Breast epithelium (tissue), 4 donors: Measurements from ENCODE around the gene RASAL1. TPM values are rescaled to one million over a fixed set of nuclear protein-coding genes. Genes with fewer than 3 reads are reported as not detected.
A peak's percentile ranks its signal among the peaks of the same experiment; 100 is the strongest.

Experiments
- DNase-seq, 2 donors: peaks; one replicate each; pipeline ENCODE4 v3.0.0-alpha.2; 2019; ENCODE audit warnings: low spot score in 2 of 2
- H3K27ac ChIP-seq, 2 donors: fragments of 200-600 bp; sonication (generic) in 1 of 2; one replicate each; pipeline ENCODE4 v1.5.1; 2016 to 2019; ENCODE audit warnings: mild to moderate bottlenecking in 1 of 2
- H3K27me3 ChIP-seq, 2 donors: fragments of 200-600 bp; sonication (generic) in 1 of 2; one replicate each; pipeline versions ENCODE4 v1.5.1 to v1.6.0; 2017 to 2019; ENCODE audit warnings: control low read depth in 1 of 2, mild to moderate bottlenecking in 1 of 2
- H3K36me3 ChIP-seq: fragments of 200-600 bp; one replicate; pipeline ENCODE4 v1.5.1; 2019
- H3K4me1 ChIP-seq, 2 donors: fragments of 200-600 bp; sonication (generic); one replicate each; pipeline ENCODE4 v1.5.1; 2016 to 2019; ENCODE audit warnings: control low read depth in 1 of 2
- H3K4me3 ChIP-seq, 3 donors: fragments of 200-600 bp; sonication (generic); 1 replicate in 2 of 3; 2 replicates in 1 of 3; pipeline ENCODE4 v1.5.1; 2016 to 2019; ENCODE audit warnings: mild to moderate bottlenecking in 3 of 3, moderate library complexity in 2 of 3
- H3K9me3 ChIP-seq, 2 donors: fragments of 200-600 bp; sonication (generic) in 1 of 2; one replicate each; pipeline ENCODE4 v1.5.1; 2016 to 2019; ENCODE audit warnings: control low read depth in 1 of 2
- CTCF ChIP-seq, 3 donors: fragments of 450-650 bp; IDR thresholded peaks; one replicate each; pipeline ENCODE4 v1.5.1; 2016 to 2017; ENCODE audit warnings: antibody characterized with exemption in 3 of 3, mild to moderate bottlenecking in 3 of 3, moderate library complexity in 3 of 3
- POLR2A ChIP-seq: fragments of 450-650 bp; IDR thresholded peaks from one replicate; pipeline ENCODE4 v1.6.1; 2016; ENCODE audit warnings: antibody characterized with exemption, mild to moderate bottlenecking, moderate library complexity
- POLR2AphosphoS5 ChIP-seq, 3 donors: sonication (generic); formaldehyde crosslinking; IDR thresholded peaks; one replicate each; pipeline ENCODE4 v1.6.1; 2017; ENCODE audit warnings: antibody characterized with exemption in 3 of 3
- intact Hi-C: fragments of 100-400 bp; cut with DNase I; formaldehyde crosslinking; loops from one replicate; pipeline ENCODE4 v1.15.1; 2023; ENCODE audit warnings: low total_unique reads
- total RNA-seq, 3 donors: library from RNA; depleted of rRNA; stranded (reverse); fragments of >200 nt; gene quantifications; one replicate each; pipeline ENCODE4 v1.1.0, GENCODE V29; 2016

The RASAL1 gene
- total RNA-seq, 3 donors from 2014 or later = 1.3 to 6.7 TPM; not detected in 1

- Histone ChIP-seq H3K27ac (no peak overlapping the region), H3K36me3 (no peaks in the 10 kb centered on the region), H3K9me3 (no peaks in the 10 kb centered on the region), H3K4me3 (peak overlapping the region in 2 of 3 donors; percentile 51 to 61), H3K4me1 (no peaks in the 10 kb centered on the region), H3K27me3 (peaks cover 0 to 12% of the 10 kb centered on the region in 2 donors)
- intact Hi-C loops = no loop called here
- no peak for DNase-seq
- no peak for TF ChIP-seq CTCF (IDR thresholded peaks at IDR 0.05)
- no peak for TF ChIP-seq POLR2A
- TF ChIP-seq POLR2AphosphoS5 (IDR thresholded peaks at IDR 0.05) = no peak
Observed at GRCh38 chr12:113134521-113134951, 1.0 kb downstream of the RASAL1 start.

GRCh38 chr12:113134071-113134470, 1.5 kb downstream of the RASAL1 start:
- TF ChIP-seq CTCF (IDR thresholded peaks at IDR 0.05) (no peak), POLR2A (no peak), POLR2AphosphoS5 (IDR thresholded peaks at IDR 0.05) (no peak)
- intact Hi-C loops = no loop called here
- Histone ChIP-seq H3K27ac (no peak overlapping the region), H3K36me3 (no peaks in the 10 kb centered on the region), H3K4me3 (no peak overlapping the region), H3K9me3 (no peaks in the 10 kb centered on the region), H3K4me1 (no peaks in the 10 kb centered on the region), H3K27me3 (peaks cover 0 to 12% of the 10 kb centered on the region in 2 donors)
- DNase-seq = no peak

GRCh38 chr12:113133666-113134065, 1.9 kb downstream of the RASAL1 start:
- no peaks in the 10 kb centered on the region for H3K36me3 ChIP-seq
- H3K27me3 ChIP-seq = peaks cover 0 to 12% of the 10 kb centered on the region in 2 donors
- H3K27ac ChIP-seq = no peak overlapping the region
- no peaks in the 10 kb centered on the region for H3K9me3 ChIP-seq
- DNase-seq = no peak
- no peaks in the 10 kb centered on the region for H3K4me1 ChIP-seq
- TF ChIP-seq POLR2AphosphoS5 (IDR thresholded peaks at IDR 0.05) (no peak), CTCF (IDR thresholded peaks at IDR 0.05) (no peak), POLR2A (no peak)
- no peak overlapping the region for H3K4me3 ChIP-seq
- intact Hi-C loops = no loop called here

GRCh38 chr12:113133036-113133435, 2.5 kb downstream of the RASAL1 start:
- no peak overlapping the region for H3K27ac ChIP-seq
- H3K27me3 ChIP-seq = peaks cover 0 to 12% of the 10 kb centered on the region in 2 donors
- TF ChIP-seq POLR2A (no peak), POLR2AphosphoS5 (IDR thresholded peaks at IDR 0.05) (no peak), CTCF (IDR thresholded peaks at IDR 0.05) (no peak)
- no peak for DNase-seq
- H3K9me3 ChIP-seq = no peaks in the 10 kb centered on the region
- H3K4me1 ChIP-seq = no peaks in the 10 kb centered on the region
- H3K4me3 ChIP-seq = no peak overlapping the region
- H3K36me3 ChIP-seq = no peaks in the 10 kb centered on the region
- intact Hi-C loops = no loop called here

- no peaks in the 10 kb centered on the region for H3K36me3 ChIP-seq
- H3K27me3 ChIP-seq = peaks cover 0 to 12% of the 10 kb centered on the region in 2 donors
- TF ChIP-seq CTCF (IDR thresholded peaks at IDR 0.05) (no peak), POLR2A (no peak), POLR2AphosphoS5 (IDR thresholded peaks at IDR 0.05) (no peak)
- H3K4me3 ChIP-seq = no peak overlapping the region
- H3K9me3 ChIP-seq = no peaks in the 10 kb centered on the region
- DNase-seq = no peak
- H3K27ac ChIP-seq = no peak overlapping the region
- no peaks in the 10 kb centered on the region for H3K4me1 ChIP-seq
- intact Hi-C loops = no loop called here
Observed at GRCh38 chr12:113131556-113131955, 4.0 kb downstream of the RASAL1 start.
